Heart left ventricle (tissue), 13 donors: ENCODE data around the gene TRH.
"Not testable (repeated sequence)": the region's sequence is repeated elsewhere in the genome, so short reads cannot be mapped to it uniquely, and the experiment has no call there.

Experiments used
- POLR2A ChIP-seq, 2 donors: fragments of 450-650 bp; IDR thresholded peaks; one replicate each; pipeline ENCODE4 v1.6.1; 2017; ENCODE audit warnings: antibody characterized with exemption in 2 of 2, mild to moderate bottlenecking in 2 of 2, moderate library complexity in 2 of 2
- TF ChIP-seq, protein P1 (sequence below), 12 donors: fragments of 200-600 bp; sonication (generic) in 4 of 12; IDR thresholded peaks; one replicate each; pipeline versions ENCODE4 v1.5.0 to v1.8.0; 2018 to 2022; ENCODE audit warnings: antibody characterized with exemption in 12 of 12, mild to moderate bottlenecking in 5 of 12
- donor health status: ischemic (EF 13 %, LVEDD 7.1; RV severe dilation, severe dysfunction).
- donor health status: DM: no; HTN: yes; CAD: no.
- donor health status: DM: no; HTN: no; CAD: no.
- donor health status: ischemic (EF 25% LVEDD 6.9; RV normal size, moderate dysfunction).
- donor health status: ischemic (EF 25% LVEDD 5.7; RV mildly dilated, moderate dysfunction).
- donor health status: ischemic (EF 35%, LVEDD 5.7; RV mildly dilated, moderate dysfunction).
- donor health status: nonischemic (EF 11% LVEDD 7.7; RV severe dilation, severe dysfunction).
- donor health status: DM: yes; HTN: yes; CAD: no.
- donor health status: PGD.
- donor health status: ischemic (EF 29% LVEDD 5.4; RV normal size, mild dysfunction).
- donor health status: nonischemic (EF 23%, LVEDD 6.1; RV moderate dilation, normal function).

DNA sequence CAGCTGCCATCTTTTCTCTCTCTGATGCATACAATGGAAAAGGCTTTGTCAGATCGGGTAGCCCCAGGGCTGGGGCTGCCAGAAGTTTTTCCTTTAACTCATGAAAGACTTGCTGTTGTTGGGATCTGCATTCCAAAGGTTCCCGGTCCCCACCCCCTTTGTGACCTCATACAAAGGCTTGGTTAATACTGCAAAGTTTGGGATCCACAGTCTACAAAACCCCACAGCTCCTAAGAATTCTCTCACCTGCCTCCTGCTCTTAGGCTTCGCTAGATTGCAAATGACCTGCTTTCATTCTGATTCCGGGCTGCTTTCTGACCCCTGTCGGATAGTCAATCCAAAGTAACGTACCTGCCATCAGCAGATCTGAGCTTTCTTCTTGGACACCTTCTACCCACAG lies 52.9 kb downstream of the TRH start:
- TF ChIP-seq, protein P1, sequence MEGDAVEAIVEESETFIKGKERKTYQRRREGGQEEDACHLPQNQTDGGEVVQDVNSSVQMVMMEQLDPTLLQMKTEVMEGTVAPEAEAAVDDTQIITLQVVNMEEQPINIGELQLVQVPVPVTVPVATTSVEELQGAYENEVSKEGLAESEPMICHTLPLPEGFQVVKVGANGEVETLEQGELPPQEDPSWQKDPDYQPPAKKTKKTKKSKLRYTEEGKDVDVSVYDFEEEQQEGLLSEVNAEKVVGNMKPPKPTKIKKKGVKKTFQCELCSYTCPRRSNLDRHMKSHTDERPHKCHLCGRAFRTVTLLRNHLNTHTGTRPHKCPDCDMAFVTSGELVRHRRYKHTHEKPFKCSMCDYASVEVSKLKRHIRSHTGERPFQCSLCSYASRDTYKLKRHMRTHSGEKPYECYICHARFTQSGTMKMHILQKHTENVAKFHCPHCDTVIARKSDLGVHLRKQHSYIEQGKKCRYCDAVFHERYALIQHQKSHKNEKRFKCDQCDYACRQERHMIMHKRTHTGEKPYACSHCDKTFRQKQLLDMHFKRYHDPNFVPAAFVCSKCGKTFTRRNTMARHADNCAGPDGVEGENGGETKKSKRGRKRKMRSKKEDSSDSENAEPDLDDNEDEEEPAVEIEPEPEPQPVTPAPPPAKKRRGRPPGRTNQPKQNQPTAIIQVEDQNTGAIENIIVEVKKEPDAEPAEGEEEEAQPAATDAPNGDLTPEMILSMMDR (IDR thresholded peaks at IDR 0.05): not testable (repeated sequence)
- TF ChIP-seq POLR2A (IDR thresholded peaks at IDR 0.05): not testable (repeated sequence)
